Hematopoietic multipotent progenitor cell (in vitro differentiated cells): Measurements from ENCODE around the gene ESRP2. TPM values are rescaled to one million over a fixed set of nuclear protein-coding genes. Genes with fewer than 3 reads are reported as not detected.
A peak's percentile ranks its signal among the peaks of the same experiment; 100 is the strongest.

Source experiments
- DNase-seq, 3 donors: peaks; one replicate each; pipeline ENCODE4 v3.0.0-alpha.2; 2011 to 2015; ENCODE audit warnings: low read depth in 2 of 3, low spot score in 2 of 3
- total RNA-seq: library from RNA; depleted of rRNA; stranded (reverse); fragments of >200 nt; gene quantifications from one replicate; pipeline ENCODE4 v1.2.3, GENCODE V29; 2012

The ESRP2 gene
- total RNA-seq = 0.27 TPM

DNA sequence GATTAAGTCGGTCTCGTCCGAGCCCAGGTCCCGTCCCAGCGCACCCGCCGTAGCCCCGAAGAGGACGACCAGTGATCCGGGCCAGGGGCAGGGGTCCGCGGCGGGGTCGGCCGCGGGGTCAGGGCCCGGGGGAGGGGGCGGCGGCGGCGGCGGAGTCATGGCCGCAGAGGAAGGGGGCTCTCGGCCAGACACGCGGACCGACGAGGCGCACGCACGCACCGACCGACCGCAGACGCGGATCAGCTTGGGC lies at the start of gene ESRP2:
TSS of gene ESRP2 (minus strand) at position 241 of the 250 bp plus-strand sequence. CDS start at position 159, 82 bp downstream.
- DNase-seq = no peak

DNA sequence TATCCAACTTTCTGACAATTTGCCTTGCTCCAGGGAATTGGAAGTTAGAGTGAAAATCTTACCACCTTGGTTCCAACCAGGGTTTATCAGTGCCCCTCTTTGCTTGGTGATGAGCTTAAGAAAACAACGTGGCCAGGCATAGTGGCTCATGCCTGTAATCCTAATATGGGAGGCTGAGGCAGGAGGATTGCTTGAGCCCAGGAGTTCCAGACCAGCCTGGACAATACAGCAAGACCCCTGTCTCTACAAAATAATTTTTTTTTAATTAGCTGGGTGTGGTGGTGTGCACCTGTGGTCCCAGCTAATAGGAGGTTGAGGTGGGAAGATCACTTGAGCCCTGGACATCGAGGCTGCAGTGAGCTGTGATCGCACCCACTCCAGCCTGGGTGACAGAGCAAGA lies 49.8 kb upstream of the ESRP2 start:
- no peak for DNase-seq

DNA sequence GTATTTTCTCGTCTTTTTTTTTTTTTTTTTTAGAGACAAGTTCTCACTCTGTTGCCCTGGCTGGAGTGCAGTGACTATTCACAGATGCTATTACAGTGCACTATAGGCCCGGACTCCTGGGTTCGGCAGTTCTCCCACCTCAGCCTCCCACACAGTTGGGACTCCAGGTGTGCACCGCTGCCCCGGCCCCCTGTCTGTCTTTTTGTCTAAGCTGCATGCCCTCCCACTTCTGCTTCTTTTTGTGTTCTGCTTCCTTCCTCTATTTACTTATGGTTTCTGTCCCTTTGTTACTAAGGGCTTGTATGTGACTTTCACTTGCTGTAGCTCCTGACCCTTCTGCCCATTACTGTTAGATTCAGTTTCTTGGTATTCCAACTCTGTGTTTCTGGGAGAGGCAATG lies 48.9 kb upstream of the ESRP2 start:
- peak in 2 of 3 donors; percentile 47 to 61 for DNase-seq

DNA sequence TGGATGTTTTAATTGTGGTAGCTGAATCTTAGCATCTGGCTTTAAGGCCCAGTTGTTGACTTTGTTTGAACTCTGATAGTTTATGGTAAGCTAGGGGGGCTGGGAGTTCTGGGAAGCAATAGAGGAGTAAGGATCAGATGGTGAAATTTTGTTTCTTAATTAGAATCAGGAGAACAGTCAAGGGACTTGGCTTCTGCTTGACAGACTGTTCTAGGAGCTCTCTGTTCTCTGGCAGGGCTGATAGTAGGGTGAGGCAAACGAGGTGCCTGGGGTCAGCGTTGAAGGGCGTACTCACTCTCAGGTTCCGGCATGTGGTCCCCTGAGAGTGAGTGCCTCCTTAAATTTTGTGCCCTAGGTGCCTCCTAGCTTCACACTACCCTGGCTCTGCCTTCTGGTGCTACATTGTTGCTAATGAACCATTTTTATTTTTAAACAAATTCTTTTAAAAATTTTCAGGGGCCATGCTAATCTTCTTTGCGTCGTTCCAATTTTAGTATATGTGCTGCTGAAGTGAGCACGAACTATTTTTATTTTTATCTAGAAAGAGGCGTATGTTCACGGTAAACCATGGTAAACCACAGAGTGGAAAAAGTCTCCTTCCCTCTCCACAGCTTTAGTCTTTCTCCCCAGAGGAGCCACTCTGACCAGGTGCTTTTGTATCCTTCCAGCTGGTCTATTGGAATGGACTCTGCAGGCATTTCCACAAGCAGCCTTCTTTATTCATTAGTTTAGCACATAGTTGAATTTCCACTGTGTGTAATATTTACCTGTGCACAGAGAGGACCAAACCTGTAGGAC lies 48.1 kb upstream of the ESRP2 start:
- DNase-seq = no peak

DNA sequence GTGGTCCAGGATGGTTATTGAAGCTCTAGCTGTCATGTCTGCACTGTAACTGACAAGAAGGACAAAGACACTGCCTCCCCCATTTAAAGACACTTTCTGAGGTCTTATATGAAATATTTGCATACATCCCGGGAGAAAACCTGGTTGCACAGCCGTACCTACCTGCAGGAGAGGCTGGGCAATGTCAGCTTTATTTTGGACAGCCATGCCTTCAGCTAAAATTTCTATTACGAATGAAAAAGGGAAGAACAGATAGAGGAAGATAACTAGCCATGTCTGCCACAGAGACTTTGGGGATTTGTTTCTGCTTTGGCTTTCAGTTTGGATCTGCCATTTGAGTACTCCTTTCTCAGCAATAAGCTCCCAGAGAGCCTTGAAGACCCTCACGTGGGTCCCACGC lies 47.4 kb upstream of the ESRP2 start:
- no peak for DNase-seq

DNA sequence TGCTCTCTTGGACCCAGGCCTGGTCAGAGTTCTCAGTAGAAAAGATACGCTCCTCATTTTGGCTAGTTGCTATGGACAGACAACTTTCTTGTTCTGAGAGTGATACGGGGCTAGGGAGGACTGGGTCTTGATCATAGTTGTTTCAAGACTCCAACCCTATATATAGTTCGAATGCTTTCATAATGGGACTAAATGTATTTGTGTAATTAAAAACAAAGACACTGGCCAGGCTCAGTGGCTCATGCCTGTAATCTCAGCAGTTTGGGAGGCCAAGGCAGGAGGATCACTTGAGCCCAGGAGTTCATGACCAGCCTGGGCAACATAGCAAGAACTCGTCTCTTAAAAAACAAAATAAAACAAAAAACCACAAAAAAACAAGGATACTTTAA lies 46.1 kb upstream of the ESRP2 start:
- DNase-seq = no peak

DNA sequence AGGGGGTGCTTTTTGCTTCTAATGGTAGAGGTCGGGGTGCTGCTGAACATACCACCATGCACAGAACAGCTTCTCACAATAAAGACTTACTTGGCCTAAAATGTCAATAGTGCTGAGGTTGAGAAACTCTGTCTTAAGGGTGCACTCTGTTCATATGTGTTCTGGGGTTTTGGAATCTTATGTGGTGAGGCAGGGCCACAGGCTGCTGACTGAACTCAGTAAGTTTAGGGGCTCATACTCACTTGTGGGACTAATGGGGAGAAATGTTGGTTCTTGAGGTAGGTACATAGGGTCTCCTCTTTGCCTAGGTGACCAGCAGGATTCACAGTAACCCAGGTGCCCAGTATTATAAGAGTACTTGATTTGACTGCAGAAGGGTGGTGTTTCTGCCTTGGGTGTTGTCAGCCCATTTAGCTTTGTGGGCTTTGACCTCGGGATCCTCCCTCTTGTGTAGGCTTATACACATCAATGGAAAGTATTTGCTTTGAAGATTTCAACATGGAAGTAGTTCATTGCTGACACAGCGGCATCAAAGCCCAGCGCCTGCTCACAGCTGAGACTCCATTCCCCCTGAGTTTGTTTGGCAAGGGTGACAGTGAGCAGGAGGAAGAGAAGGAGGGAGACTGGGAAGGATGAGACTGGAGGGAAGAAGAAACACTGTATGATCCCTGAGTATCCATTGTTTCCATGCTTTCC lies 45.6 kb upstream of the ESRP2 start:
- no peak for DNase-seq

DNA sequence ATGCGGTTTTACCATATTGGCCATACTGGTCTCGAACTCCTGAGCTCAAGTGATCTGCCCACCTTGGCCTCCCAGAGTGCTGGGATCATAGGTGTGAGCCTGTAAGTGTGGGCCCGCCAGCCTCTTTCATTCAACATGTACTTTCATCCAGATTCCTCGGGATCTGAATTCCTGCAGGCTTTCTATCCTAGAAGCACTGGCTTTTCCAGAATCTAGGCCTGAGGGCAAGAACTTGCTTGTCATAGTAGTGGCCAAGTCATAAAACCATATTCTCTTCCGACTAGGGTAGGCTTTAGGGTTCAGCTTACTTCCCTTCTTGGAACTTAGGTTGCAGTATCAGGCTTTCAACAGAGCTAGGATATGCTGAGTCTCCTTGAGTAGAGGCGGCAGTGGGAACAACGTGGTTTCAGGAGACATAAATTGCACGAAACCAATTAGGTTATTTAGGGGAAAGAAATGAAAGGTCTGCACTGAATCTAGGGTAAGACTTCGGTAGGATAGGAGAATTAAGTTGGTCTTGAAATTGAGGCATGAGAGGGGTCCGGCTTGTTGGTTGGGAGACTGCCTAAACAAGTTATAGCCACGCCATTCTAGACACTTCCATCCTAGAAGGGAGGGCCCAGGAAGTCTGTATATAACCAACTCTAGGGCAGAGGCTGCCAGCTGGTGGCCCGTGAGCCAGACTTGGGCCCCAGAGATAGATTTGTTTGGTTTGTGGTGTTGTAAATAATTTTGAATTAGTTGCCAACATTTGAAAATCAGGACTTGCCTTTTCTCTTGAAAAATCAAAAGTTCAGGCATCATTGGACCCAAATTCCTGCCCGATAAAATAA lies 44.0 kb upstream of the ESRP2 start:
- DNase-seq = no peak

DNA sequence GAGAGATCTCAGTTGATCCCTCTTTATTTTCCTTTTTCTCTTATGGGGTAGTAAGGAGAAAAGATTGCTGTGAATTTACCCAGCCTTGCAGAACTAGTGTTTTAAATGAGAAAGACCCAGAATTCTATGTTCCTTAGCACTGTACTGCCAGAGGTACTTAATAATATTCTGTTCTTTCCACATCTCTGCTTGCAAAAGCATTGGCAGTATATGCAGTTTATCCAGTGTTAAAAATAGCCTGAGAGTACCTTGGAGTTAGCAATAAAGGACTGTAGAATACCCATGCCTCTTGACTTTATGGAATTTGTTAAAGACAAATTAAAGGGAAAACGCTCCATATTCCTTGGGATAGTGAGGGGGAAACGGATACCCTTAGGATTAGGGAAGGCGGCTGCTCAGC lies 40.3 kb upstream of the ESRP2 start:
- no peak for DNase-seq

DNA sequence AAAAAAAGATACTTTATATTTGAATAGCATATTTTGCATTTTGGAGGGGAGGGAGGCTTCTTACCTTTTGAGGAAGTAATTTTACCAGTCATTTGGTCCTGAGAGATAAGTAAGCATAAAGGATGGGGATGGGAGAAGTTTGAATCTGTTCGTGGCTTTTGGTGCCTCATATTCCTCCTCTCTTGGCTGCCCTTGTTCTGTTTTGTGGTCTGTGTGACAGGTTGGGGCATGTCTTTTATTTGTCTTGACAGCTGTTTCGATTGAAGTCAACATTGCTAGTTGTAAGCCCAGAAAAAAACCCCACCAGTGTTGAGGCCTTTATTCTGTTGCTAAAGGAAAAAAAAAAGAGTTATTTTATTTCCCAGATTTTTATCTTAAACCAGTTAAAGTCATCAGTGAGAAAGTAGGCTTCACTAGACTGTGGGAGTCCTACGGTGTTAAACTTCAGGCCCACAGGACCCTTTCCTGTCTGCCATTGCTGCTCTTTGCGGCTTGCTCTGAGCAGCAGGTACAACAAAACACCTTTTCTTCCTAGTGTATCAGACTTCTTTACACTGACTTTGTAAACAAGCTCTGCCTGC lies 39.8 kb upstream of the ESRP2 start:
- peak in 2 of 3 donors; percentile 39 to 74 for DNase-seq

DNA sequence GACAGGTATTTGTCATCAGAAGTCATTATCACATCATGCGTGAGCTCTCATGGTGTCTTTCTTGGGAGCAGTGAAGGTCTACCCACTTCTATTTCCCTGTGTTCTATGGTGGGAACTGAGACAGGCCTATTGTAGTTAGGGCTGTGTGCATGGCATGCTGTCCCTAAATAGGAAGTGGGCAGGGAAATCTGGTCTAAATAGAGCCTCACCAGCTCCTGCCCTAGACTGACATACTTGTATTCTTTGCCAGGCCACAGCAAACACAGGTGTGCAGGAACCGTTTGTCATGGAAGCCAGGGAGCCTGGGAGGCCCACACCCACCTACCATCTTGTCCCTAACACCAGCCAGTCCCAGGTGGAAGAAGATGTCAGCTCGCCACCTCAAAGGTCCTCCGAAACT lies 38.5 kb upstream of the ESRP2 start:
- no peak for DNase-seq

DNA sequence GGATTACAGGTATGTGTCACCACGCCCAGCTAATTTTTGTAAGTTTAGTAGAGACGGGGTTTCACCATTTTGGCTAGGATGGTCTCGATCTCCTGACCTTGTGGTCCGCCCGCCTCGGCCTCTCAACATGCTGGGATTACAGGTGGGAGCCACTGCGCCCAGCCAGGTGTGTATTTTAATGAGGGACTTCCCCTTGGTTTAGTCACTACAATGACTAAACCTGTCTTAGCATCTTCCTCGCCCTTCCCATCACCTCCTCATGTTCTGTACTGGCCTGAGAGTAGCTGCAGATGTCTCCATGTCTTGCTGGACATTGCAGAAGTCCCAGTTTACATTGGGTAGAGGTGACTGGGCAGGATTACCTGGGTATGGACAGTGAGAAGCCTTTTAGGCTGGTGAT lies 38.0 kb upstream of the ESRP2 start:
- DNase-seq = no peak

DNA sequence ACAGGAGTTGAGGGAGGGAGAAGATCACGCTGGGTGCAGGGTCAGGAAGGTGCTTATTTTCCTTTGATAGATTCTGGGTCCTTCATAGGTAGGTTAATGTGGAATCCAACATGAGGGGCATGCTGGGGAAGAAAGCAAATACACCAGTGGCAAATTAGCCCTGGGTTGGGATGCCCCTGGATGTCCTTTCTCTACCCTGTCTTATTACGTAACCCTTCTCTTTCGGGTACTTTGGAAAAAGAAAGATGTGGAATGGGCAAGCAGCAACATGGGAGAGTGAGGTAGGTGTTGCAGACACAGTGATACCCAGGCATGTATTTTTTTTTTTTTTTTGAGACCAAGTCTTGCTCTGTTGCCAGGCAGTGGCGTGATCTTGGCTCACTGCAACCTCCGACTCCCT lies 37.5 kb upstream of the ESRP2 start:
- no peak for DNase-seq

DNA sequence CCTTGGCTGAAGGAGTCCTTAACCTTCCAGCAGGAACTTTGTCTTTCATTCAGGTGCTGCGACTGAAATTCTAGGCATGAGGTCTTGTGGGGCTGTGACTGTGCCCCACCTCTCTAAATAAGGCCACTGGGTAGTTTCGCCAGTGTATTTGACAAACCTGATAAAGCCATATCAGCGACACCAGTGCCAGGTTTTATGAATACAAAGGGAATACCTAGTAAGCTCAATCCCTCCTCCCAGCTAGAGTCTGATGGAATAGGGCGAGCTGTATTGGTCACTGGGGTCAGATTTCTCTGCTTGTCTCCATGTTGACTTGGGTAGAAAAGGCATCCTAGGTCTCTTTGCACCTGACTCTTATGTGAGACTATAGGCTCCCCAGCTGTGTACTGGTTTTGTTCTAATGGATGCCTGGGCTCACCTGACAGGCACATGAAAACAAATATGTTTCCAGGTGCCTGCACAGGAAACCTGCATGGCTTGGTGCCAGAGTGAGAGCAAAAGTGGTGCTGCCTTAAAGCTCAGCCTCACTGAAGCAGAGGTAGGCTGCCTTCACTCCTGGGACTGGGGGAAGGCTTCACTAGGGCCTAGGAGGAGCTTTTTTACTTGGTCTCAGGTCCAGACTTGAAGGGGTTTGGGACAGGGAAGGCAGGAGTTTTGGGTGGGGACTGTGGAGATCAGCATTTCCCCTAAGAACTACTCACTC lies 36.7 kb upstream of the ESRP2 start:
- peak in 1 of 3 donors; percentile 52 for DNase-seq

DNA sequence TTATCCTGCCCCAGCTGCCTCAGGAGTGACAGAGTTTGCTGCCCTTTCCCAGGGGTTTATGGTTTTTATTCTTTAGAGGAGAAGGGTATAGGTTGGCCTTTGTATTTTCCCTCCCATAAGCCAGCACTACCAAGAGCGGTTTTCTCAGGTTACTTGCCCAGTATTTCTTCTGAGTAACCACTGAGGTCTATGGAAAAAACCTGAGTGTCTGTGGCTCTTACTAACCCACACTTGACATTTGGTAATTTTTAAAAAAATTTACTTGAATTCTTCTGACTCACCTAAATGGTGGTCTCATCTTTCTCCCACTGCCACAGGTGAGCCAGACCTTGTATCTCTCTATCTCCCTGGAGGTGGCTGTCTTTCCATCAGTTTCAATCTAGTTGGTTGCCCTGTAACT lies 34.4 kb upstream of the ESRP2 start:
- DNase-seq = no peak

DNA sequence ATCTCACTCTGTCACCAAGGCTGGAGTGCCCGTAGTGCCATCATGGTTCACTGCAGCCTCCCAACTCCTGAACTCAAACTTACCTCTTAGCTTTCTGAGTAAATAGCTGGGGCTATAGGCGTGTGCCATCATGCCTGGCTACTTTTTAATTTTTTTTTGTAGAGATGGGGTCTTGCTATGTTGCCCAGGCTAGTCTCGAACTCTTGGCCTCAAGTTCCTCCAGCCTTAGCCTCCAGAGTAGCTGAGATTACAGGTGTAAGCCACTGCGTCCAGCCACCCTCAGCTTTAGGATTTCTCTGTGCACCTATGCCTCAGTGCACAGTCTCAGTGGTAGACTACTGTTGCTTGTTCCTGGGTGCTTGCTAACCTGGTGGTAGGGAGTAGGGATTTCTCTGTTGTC lies 33.9 kb upstream of the ESRP2 start:
- DNase-seq = no peak

DNA sequence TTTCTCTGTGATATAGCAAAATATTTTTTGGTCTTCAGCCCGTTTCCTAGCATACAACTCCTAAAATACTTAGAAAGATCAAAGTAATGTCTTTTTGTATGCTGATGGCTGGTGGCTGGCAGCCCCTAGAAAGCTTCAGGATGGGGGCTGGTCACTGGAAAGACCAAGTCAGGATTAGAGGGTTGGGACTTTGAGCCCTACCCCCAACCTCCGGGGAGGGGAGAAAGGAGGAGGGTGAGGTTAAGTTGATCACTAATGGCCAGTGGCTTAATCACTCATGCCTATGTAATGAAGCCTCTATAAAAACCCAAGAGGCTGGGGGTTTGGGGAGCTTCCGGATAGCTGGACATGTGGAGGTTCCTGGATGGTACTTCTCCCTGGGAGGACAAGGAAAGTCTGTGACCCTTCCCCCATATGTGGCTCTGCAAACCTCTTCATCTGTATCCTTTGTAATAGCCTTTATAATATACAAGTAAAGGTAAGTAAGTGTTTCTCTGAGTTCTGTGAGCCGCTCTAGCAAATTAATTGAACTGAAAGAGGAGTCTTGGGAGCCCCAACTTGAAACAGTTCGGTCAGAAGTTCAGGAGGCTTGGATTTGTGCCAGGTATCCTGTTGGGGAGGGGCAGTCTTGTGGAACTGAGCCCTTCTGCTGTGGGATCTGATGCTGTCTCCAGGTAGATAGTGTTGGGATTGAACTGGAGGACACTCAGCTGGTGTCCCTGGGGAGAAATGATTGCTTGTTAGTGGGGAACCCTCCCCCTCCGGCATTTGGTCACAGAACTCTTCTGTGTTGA lies 31.9 kb upstream of the ESRP2 start:
- no peak for DNase-seq

DNA sequence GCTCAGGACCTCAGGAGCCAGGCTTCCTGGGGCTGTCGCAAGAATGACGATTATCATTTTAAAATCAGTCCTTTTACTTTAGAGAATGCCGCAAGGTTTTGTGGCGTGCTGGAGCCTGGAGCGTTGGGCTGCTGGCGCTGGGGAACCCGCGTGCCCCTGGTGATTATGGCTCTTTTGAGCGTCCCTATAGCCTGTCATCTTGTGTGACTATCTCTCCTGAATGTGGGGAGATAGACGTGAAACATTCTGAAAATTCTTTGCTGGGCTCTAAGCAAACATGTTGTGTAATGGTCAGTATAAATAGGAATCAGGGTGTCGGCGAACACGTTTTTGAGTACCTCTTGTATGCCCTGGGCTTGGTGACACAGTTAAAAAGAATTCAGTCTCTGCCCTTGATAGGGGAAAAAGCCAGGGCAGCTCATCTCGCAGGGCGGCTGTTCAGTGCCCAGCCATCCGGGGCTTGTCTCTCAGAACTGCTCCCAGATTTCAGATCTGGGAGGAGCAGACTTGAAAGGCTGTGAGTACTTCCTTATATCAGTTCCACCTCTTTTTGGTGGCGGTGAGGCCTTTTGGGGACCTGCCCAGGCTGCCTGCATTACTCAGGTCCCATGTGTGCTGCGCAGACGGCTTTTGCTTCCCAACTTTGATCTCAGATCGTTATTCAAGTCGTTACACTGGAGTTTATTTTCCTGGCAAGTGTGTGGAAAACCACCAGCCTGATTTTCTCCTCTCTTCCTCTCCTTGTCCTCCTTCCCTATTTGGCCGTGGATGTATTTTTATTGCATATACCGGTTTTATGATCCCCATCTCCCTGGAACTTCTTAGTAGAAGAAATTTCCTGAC lies 29.4 kb upstream of the ESRP2 start:
- peak in 1 of 3 donors; percentile 41 for DNase-seq
